Renal pelvis (tissue), 4 donors: ENCODE data around the gene SMU1. TPM values are rescaled to one million over a fixed set of nuclear protein-coding genes. Genes with fewer than 3 reads are reported as not detected.
"Not testable (repeated sequence)": the region's sequence is repeated elsewhere in the genome, so short reads cannot be mapped to it uniquely, and the experiment has no call there.

Source experiments
- DNase-seq: peaks from one replicate; pipeline ENCODE4 v3.0.0-alpha.2; 2013
- polyA plus RNA-seq, 3 donors: library from polyadenylated mRNA; unstranded; fragments of 120-200 nt; gene quantifications; one replicate each; pipeline ENCODE4 v1.2.1, GENCODE V29; 2013; ENCODE audit not compliant: insufficient read length in 3 of 3

Gene SMU1
- polyA plus RNA-seq, 3 donors, result 24.5 to 31.8 (median 26.1) TPM

DNA sequence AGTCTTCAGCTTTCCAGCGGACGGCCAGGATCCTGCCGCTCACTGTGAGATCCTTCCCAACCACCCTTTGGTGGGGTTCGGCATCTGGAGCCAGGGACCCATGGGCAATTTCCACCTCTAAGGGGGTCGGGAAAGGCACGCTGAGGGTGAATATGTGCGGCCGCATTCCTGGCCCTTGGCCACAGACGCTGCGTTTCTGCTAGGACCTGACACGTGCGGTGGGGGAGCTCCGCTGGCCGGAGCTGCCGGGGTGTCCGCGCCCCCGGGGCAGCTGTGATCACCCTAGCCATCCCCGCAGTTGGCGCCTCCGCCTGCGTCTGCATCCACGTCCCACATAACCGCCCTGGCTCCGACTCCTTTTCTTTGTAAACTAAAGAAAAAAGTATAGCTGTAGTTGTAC lies 56.7 kb downstream of the SMU1 start:
- DNase-seq, result no peak

DNA sequence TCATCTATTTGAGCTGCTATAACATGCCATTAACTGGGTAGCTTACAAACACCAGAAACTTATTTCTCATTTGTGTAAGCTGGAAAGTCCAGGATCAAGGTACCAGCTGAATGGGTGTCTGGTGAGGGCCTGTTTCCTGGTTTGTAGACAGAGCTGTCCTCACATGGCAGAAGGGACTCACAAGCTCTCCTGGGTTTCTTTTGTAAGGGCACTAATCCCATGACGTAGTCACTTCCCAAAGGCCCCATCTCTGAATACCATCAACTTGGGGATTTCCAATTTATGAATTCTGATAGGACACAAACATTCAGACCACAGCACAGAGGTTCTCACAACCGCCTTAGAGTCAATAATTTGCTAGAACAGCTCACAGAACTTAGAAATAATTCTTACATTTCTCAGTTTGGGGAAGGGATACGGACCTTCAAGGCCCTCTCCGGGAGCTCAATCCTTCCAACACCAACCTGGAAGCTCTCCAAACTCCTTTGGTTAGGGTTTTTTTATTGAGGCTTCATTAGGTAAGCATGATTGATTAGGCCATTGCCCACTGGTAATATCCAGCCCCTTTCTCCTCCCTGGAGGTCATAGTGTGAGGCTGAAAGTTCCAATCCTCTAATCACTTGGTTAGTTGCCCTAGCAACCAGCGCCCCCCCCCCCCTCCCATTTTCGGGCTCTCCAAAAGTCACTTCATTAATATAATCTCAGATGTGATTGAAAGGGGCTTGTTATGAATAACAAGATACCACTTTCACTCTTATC lies 59.0 kb downstream of the SMU1 start:
- no peak for DNase-seq

DNA sequence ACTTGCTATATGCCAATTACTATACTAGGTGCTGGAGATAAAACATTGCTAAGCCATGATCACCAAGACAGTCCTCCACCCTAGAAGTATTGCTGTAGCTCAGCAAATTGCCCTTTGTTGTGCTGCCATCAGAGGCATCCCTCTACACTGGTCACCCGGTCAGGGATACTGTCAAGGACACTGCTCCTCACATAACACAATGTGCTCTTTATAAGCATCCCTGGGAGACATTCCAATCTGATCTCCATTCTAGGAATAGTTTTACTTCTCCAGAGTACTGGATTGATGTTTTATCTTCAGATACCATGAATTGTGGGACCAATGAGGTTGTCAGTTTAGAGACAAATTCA lies 61.8 kb downstream of the SMU1 start:
- DNase-seq, result no peak

- DNase-seq, result no peak
Observed at GRCh38 chr9:33013962-33014664, 62.4 kb downstream of the SMU1 start.

GRCh38 chr9:33012328-33013069 lies 64.0 kb downstream of the SMU1 start:
- no peak for DNase-seq

- no peak for DNase-seq
Observed at GRCh38 chr9:33011831-33012230, 64.6 kb downstream of the SMU1 start.

DNA sequence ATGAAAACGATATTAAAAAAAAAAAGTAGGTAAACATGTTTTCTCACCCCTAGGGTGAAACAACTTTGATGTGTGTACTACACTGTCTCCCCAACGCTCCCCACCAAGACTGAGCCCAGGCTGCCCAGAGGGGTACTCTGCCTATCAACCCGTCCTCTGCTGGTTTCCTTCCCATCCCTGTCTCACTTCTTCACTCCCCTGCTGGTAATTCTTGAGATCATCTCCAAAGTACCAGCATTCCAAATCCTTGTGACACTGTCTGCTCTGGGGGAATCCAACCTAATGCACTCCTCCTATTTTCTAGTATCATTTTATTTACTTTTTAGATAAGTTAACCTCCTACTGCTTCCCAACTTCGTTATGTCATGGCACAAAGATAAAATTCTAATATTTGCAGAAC lies 68.7 kb downstream of the SMU1 start:
- DNase-seq, result no peak

DNA sequence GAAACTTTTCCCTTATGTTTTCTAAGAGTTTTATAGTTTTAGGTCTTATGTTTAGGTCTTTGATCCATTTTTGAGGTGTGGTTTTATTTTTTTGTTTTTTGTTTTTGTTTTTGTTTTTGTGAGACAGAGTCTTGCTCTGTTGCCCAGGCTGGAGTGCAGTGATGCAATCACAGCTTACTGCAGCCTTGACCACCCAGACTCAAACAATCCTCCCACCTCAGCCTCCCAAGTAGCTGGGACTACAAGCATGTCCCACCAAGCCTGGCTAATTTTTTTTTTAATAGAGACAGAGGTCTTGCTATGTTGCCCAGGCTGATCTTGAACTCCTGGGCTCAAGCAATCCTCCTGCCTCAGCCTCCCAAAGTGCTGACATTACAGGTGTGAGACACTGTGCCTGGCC lies 71.1 kb downstream of the SMU1 start:
- not testable (repeated sequence) for DNase-seq

GRCh38 chr9:33000682-33001055 lies 75.8 kb downstream of the SMU1 start:
- not testable (repeated sequence) for DNase-seq

DNA sequence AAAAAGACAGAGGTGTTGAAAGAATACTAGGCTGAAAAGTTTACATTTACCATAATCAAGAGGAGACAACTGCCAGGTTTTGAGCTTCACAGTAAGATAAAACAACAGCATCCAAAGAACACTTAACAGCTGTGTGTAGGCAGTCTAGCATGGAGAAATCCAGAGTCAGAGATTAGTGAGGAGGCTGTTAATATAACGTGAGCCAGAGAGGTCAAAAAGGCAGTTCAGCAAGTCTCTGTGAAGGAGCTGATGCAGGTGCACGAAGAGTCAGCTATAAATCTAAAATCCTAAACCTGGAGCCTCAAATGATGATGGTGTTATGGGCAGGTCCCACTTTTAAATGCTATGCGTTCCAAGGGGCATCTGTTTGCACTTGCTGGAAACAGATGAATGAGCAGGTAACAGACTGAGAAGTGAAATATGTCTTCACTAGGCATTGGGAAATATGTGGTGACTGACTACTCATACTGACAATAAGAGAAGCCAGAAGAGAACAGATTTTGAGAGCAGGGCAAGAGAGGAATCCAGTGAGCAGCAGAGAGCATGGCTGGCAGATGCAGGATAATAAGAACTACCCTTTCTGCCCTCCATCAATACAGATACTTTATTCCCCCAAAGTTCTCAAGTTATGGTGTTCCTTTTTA lies 83.8 kb downstream of the SMU1 start:
- no peak for DNase-seq

DNA sequence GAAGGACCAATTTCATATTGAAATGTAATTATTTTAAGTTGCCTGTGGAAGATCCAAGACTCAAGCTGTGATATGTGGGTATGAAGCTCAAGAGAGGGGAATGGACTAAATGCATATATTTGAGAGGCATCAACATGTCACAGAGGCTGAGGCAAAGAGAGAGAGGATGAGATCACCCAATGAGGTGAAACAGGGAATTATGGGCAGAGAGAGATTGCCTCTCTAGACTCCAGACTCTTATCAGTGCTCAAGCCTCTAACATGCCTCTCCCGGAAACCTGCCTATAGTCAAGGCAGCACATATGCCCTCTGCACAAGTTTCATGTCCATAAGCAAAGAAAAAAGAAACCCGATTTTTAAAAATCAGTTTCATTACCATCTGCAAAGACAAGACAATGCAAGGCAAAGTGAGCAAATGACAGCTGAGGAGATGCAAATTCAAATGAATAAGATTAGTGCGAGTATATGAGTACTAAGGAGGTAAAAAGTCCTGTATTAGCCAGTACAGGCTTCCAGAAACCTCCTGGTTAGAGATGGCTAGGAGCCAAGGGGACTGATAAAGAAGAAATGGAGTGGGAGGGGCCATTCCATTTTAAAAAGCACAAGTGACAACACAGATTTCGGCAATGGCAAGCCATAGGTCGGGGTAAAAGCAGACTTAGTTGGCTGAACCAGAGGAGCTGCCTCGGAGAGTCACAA lies 84.4 kb downstream of the SMU1 start:
- no peak for DNase-seq

Other genes with a start within 250 kb of the SMU1 start
- 10 to 100 TPM; 43.6 to 53.1 (median 45.5) TPM for gene APTX, start 75.0 kb downstream of the SMU1 start, polyA plus RNA-seq
- gene DNAJA1, start 51.4 kb downstream of the SMU1 start, polyA plus RNA-seq, result 100 to 1,000 TPM; 209 to 268 (median 237) TPM
- gene B4GALT1, start 90.7 kb upstream of the SMU1 start, polyA plus RNA-seq, result 100 to 1,000 TPM; 105 to 127 (median 125) TPM
- gene SPINK4, start 163.5 kb upstream of the SMU1 start, polyA plus RNA-seq, result not detected
- gene BAG1, start 188.0 kb upstream of the SMU1 start, polyA plus RNA-seq, result 10 to 100 TPM; 74.8 to 80.3 (median 77.6) TPM
- 100 to 1,000 TPM; 105 to 112 (median 110) TPM for gene CHMP5, start 188.4 kb upstream of the SMU1 start, polyA plus RNA-seq
- gene NFX1, start 213.8 kb upstream of the SMU1 start, polyA plus RNA-seq, result 10 to 100 TPM; 28.2 to 40.2 (median 38.9) TPM